ENCODE results near the gene CHMP4A. TPM values are rescaled to one million over a fixed set of nuclear protein-coding genes. Genes with fewer than 3 reads are reported as not detected.

Gene CHMP4A
- total and polyA plus RNA-seq, 2 of the 13 experiments (the other 11 are each of a cell fraction or from before 2014, with no cell fraction given) = 83.6 to 113 TPM

DNA sequence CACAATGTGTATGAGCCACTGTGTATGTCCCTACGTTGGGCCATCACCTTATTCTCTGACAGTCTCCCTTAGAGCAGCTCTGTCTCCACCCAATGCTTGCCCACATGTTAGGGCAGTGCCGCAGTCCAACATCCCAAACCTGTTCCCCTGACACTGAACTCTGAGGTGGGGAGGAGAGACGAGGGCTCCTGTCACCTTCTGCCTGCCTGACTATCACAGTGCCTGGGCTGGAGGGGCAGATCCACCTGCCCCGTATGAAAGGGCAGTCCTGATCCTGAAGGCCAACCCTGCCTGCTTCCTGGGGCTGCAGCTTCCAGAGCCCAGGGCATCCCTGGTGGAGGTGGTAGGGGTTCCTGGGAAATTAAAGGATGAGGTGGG is 47.5 kb upstream of the CHMP4A start (continued):
- TF ChIP-seq ZNF550 (CRISPR knock-in tag; IDR thresholded peaks at IDR 0.05; ENCODE audit: borderline replicate concordance) = no peak
- no peak for TF ChIP-seq ATM (IDR thresholded peaks at IDR 0.05; ENCODE audit: borderline replicate concordance)
- 0 out of 2 replicates have a peak, but pooled peaks have one; percentile 19 for TF ChIP-seq JUN (CRISPR knock-in tag; IDR thresholded peaks at IDR 0.05)
- TF ChIP-seq, protein P1, sequence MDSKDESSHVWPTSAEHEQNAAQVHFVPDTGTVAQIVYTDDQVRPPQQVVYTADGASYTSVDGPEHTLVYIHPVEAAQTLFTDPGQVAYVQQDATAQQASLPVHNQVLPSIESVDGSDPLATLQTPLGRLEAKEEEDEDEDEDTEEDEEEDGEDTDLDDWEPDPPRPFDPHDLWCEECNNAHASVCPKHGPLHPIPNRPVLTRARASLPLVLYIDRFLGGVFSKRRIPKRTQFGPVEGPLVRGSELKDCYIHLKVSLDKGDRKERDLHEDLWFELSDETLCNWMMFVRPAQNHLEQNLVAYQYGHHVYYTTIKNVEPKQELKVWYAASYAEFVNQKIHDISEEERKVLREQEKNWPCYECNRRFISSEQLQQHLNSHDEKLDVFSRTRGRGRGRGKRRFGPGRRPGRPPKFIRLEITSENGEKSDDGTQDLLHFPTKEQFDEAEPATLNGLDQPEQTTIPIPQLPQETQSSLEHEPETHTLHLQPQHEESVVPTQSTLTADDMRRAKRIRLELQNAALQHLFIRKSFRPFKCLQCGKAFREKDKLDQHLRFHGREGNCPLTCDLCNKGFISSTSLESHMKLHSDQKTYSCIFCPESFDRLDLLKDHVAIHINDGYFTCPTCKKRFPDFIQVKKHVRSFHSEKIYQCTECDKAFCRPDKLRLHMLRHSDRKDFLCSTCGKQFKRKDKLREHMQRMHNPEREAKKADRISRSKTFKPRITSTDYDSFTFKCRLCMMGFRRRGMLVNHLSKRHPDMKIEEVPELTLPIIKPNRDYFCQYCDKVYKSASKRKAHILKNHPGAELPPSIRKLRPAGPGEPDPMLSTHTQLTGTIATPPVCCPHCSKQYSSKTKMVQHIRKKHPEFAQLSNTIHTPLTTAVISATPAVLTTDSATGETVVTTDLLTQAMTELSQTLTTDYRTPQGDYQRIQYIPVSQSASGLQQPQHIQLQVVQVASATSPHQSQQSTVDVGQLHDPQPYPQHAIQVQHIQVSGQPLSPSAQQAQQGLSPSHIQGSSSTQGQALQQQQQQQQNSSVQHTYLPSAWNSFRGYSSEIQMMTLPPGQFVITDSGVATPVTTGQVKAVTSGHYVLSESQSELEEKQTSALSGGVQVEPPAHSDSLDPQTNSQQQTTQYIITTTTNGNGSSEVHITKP (CRISPR knock-in tag; IDR thresholded peaks at IDR 0.05; ENCODE audit: low read depth) = no peak
- no peak for TF ChIP-seq FOXM1 (CRISPR knock-in tag; IDR thresholded peaks at IDR 0.05)
- TF ChIP-seq ZSCAN30 (CRISPR knock-in tag; IDR thresholded peaks at IDR 0.05) = no peak
- TF ChIP-seq ZNF33B (CRISPR knock-in tag; IDR thresholded peaks at IDR 0.05) = no peak
- TF ChIP-seq ZBTB7A (CRISPR knock-in tag; IDR thresholded peaks at IDR 0.05) = 0 out of 2 replicates have a peak, but pooled peaks have one; percentile 36
- TF ChIP-seq, protein P2, sequence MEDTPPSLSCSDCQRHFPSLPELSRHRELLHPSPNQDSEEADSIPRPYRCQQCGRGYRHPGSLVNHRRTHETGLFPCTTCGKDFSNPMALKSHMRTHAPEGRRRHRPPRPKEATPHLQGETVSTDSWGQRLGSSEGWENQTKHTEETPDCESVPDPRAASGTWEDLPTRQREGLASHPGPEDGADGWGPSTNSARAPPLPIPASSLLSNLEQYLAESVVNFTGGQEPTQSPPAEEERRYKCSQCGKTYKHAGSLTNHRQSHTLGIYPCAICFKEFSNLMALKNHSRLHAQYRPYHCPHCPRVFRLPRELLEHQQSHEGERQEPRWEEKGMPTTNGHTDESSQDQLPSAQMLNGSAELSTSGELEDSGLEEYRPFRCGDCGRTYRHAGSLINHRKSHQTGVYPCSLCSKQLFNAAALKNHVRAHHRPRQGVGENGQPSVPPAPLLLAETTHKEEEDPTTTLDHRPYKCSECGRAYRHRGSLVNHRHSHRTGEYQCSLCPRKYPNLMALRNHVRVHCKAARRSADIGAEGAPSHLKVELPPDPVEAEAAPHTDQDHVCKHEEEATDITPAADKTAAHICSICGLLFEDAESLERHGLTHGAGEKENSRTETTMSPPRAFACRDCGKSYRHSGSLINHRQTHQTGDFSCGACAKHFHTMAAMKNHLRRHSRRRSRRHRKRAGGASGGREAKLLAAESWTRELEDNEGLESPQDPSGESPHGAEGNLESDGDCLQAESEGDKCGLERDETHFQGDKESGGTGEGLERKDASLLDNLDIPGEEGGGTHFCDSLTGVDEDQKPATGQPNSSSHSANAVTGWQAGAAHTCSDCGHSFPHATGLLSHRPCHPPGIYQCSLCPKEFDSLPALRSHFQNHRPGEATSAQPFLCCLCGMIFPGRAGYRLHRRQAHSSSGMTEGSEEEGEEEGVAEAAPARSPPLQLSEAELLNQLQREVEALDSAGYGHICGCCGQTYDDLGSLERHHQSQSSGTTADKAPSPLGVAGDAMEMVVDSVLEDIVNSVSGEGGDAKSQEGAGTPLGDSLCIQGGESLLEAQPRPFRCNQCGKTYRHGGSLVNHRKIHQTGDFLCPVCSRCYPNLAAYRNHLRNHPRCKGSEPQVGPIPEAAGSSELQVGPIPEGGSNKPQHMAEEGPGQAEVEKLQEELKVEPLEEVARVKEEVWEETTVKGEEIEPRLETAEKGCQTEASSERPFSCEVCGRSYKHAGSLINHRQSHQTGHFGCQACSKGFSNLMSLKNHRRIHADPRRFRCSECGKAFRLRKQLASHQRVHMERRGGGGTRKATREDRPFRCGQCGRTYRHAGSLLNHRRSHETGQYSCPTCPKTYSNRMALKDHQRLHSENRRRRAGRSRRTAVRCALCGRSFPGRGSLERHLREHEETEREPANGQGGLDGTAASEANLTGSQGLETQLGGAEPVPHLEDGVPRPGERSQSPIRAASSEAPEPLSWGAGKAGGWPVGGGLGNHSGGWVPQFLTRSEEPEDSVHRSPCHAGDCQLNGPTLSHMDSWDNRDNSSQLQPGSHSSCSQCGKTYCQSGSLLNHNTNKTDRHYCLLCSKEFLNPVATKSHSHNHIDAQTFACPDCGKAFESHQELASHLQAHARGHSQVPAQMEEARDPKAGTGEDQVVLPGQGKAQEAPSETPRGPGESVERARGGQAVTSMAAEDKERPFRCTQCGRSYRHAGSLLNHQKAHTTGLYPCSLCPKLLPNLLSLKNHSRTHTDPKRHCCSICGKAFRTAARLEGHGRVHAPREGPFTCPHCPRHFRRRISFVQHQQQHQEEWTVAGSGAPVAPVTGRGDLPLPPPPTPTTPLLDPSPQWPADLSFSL (CRISPR knock-in tag; IDR thresholded peaks at IDR 0.05) = no peak
- TF ChIP-seq NFE2L1 (CRISPR knock-in tag; IDR thresholded peaks at IDR 0.05; ENCODE audit: borderline replicate concordance) = no peak
- no peak for TF ChIP-seq TCF7L2 (IDR thresholded peaks at IDR 0.05; ENCODE audit: low read depth, low read length)
- no peak for TF ChIP-seq ZNF83 (CRISPR knock-in tag; IDR thresholded peaks at IDR 0.05; ENCODE audit: borderline replicate concordance)
- TF ChIP-seq NR3C1 (CRISPR knock-in tag; IDR thresholded peaks at IDR 0.05) = no peak
- TF ChIP-seq KDM1A (CRISPR knock-in tag; IDR thresholded peaks at IDR 0.05) = no peak
- TF ChIP-seq ZNF343 (CRISPR knock-in tag; IDR thresholded peaks at IDR 0.05) = no peak
- TF ChIP-seq MEF2D (CRISPR knock-in tag; IDR thresholded peaks at IDR 0.05) = no peak
- TF ChIP-seq, protein P3, sequence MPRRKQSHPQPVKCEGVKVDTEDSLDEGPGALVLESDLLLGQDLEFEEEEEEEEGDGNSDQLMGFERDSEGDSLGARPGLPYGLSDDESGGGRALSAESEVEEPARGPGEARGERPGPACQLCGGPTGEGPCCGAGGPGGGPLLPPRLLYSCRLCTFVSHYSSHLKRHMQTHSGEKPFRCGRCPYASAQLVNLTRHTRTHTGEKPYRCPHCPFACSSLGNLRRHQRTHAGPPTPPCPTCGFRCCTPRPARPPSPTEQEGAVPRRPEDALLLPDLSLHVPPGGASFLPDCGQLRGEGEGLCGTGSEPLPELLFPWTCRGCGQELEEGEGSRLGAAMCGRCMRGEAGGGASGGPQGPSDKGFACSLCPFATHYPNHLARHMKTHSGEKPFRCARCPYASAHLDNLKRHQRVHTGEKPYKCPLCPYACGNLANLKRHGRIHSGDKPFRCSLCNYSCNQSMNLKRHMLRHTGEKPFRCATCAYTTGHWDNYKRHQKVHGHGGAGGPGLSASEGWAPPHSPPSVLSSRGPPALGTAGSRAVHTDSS (CRISPR knock-in tag; conservative IDR thresholded peaks at IDR 0.05) = no peak
- no peak for TF ChIP-seq ZNF446 (CRISPR knock-in tag; IDR thresholded peaks at IDR 0.05)
- TF ChIP-seq ZNF773 (CRISPR knock-in tag; IDR thresholded peaks at IDR 0.05; ENCODE audit: borderline replicate concordance) = no peak

Data from HepG2 (cell line).